ENCODE results near the gene VKORC1L1. TPM values are rescaled to one million over a fixed set of nuclear protein-coding genes. Genes with fewer than 3 reads are reported as not detected.

The VKORC1L1 gene
- total and polyA plus RNA-seq, 9 of the 15 experiments (the other 6 are each of a cell fraction or from before 2014, with no cell fraction given) = 6.8 to 36.5 (median 19.3) TPM

DNA sequence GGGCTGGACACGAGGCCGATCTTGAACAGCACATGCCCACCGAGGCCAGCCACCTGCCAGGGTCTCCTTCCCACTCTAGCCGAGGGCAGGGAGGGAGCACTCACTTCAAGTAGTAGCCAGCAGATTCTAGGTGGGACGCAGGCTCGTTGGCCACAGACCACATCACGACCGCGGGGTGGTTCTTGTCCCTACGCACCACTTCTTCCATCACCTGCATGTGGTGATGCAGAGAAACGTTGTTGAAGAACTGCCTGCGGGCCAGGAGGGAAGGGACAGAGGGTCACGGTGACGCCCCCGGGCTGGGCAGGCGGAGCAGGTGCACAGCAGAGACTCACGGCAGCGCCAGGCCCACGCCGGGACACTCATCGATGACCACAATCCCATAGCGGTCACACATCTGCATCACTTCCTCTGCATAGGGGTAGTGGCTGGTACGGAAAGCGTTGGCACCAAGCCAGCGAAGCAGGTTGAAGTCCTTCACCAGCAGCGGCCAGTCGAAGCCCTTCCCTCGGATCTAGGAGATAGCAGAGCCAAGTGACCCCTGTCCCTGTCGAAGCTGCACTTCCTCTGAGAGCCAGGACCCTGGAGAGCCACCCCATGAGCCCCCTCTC lies 101.4 kb downstream of the VKORC1L1 start:
- Histone ChIP-seq H3K27me3 (ENCODE audit: control insufficient read depth in 2 of 2, insufficient read depth in 2 of 2, low read length in 2 of 2) (no peaks in the 10 kb centered on the region), H2AFZ (ENCODE audit: low read depth, low read length) (no peak overlapping the region), H3K9me1 (ENCODE audit: control insufficient read depth, insufficient read depth, low read length) (peaks cover 7% of the 10 kb centered on the region), H4K20me1 (replicated peaks; ENCODE audit: control insufficient read depth, insufficient read depth, low read length) (peaks cover 4% of the 10 kb centered on the region; the same call in 1 of the 2 replicates), H3K4me2 (ENCODE audit: insufficient read depth, low read length) (no peak overlapping the region), H3K36me3 (ENCODE audit: control insufficient read depth, insufficient read depth, low read length) (peaks cover 89% of the 10 kb centered on the region), H3K9ac (ENCODE audit: insufficient read depth in 1 of 2, low read depth in 2 of 2, low read length in 2 of 2) (peak overlapping the region in 1 of 2 experiments; percentile 32; a peak in 1 of 4 replicates), H3K27ac (ENCODE audit: extremely low read depth, low read depth, low read length) (no peak overlapping the region), H3K4me1 (replicated peaks in 1 of 2; ENCODE audit: control insufficient read depth in 2 of 2, insufficient read depth in 2 of 2, low read length in 2 of 2) (peaks cover 0 to 5% of the 10 kb centered on the region in 2 experiments; a peak in 1 of 5 replicates), H3K79me2 (ENCODE audit: control insufficient read depth, insufficient read depth, low read length) (0 out of 3 replicates have a peak, but pooled peaks cover 1% of the 10 kb centered on the region), H3K4me3 (no peak overlapping the region), H3K9me3 (replicated peaks; ENCODE audit: control insufficient read depth, insufficient read depth, low read depth, low read length) (no peaks in the 10 kb centered on the region)
- BruUV-seq (replicated peaks) = no TSS peak
- CTCF ChIA-PET (ENCODE audit: low intra/inter-chr PET ratio) = no interaction called here
- POLR2A ChIA-PET = no interaction called here
- 93% methylated on average over 28 of the region's 29 CpGs for WGBS (ENCODE audit: insufficient coverage, low coverage, missing lambda C conversion rate)
- intact Hi-C loops (cut with micrococcal nuclease) = no loop called here
- no peak for ATAC-seq
- no peak for FAIRE-seq
- no peak for DNase-seq (ENCODE audit: extremely low read depth in 1 of 4, low spot score in 3 of 4)
- in situ Hi-C loops (cut with MboI) = no loop called here
- TF ChIP-seq BCLAF1 (IDR thresholded peaks at IDR 0.05; ENCODE audit: borderline replicate concordance in 1 of 2, control insufficient read depth in 1 of 2, low read depth in 2 of 2, low read length in 1 of 2) = no peak
- TF ChIP-seq ZBTB33 (CRISPR knock-in tag; IDR thresholded peaks at IDR 0.05) = 0 out of 2 replicates have a peak, but pooled peaks have one; percentile 19
- TF ChIP-seq, protein P1, sequence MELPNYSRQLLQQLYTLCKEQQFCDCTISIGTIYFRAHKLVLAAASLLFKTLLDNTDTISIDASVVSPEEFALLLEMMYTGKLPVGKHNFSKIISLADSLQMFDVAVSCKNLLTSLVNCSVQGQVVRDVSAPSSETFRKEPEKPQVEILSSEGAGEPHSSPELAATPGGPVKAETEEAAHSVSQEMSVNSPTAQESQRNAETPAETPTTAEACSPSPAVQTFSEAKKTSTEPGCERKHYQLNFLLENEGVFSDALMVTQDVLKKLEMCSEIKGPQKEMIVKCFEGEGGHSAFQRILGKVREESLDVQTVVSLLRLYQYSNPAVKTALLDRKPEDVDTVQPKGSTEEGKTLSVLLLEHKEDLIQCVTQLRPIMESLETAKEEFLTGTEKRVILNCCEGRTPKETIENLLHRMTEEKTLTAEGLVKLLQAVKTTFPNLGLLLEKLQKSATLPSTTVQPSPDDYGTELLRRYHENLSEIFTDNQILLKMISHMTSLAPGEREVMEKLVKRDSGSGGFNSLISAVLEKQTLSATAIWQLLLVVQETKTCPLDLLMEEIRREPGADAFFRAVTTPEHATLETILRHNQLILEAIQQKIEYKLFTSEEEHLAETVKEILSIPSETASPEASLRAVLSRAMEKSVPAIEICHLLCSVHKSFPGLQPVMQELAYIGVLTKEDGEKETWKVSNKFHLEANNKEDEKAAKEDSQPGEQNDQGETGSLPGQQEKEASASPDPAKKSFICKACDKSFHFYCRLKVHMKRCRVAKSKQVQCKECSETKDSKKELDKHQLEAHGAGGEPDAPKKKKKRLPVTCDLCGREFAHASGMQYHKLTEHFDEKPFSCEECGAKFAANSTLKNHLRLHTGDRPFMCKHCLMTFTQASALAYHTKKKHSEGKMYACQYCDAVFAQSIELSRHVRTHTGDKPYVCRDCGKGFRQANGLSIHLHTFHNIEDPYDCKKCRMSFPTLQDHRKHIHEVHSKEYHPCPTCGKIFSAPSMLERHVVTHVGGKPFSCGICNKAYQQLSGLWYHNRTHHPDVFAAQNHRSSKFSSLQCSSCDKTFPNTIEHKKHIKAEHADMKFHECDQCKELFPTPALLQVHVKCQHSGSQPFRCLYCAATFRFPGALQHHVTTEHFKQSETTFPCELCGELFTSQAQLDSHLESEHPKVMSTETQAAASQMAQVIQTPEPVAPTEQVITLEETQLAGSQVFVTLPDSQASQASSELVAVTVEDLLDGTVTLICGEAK (IDR thresholded peaks at IDR 0.05) = no peak
- TF ChIP-seq, protein P1 (CRISPR knock-in tag; IDR thresholded peaks at IDR 0.05) = no peak
- peak; percentile 63; the same call in 1 of the 2 replicates for TF ChIP-seq POLR2G (IDR thresholded peaks at IDR 0.05; ENCODE audit: low read depth, low read length)
- TF ChIP-seq ETS2 (tag; IDR thresholded peaks at IDR 0.05; ENCODE audit: borderline replicate concordance, poor library complexity, severe bottlenecking) = no peak
